HG03095 (cell line): ENCODE measurements around the gene ATP1A4.
"Not testable (repeated sequence)": the region's sequence is repeated elsewhere in the genome, so short reads cannot be mapped to it uniquely, and the experiment has no call there.

Experiments used
- ATAC-seq: cut with Tn5 transposase; IDR thresholded peaks from one replicate; pipeline ENCODE4 v1.9.1; 2021; ENCODE audit warnings: moderate library complexity; ENCODE audit not compliant: unreplicated experiment

The ATP1A4 gene

DNA sequence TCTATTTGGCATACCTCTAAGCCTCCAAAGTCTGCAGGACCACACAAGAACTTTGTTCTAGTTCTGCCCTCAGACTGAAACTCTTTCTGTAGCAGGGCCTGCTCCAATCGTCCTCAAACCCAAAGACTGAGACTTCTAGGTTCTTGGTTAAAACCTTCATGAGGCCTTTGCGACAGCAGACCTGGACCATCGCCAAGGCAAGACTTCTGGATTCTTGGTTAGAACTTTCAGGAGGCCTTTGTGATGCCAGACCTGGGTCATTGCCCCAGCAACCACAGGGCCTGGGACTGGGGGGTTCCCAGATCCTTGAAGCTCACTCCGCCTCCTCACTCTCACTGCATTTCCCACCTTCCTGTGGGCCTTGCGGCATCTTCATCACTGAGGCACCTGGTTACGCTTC is at the start of gene ATP1A4:
TSS of gene ATP1A4 (plus strand) at position 301 of the 400 bp plus-strand sequence. CDS start 438 bp downstream, outside the sequence.
- no peak for ATAC-seq

DNA sequence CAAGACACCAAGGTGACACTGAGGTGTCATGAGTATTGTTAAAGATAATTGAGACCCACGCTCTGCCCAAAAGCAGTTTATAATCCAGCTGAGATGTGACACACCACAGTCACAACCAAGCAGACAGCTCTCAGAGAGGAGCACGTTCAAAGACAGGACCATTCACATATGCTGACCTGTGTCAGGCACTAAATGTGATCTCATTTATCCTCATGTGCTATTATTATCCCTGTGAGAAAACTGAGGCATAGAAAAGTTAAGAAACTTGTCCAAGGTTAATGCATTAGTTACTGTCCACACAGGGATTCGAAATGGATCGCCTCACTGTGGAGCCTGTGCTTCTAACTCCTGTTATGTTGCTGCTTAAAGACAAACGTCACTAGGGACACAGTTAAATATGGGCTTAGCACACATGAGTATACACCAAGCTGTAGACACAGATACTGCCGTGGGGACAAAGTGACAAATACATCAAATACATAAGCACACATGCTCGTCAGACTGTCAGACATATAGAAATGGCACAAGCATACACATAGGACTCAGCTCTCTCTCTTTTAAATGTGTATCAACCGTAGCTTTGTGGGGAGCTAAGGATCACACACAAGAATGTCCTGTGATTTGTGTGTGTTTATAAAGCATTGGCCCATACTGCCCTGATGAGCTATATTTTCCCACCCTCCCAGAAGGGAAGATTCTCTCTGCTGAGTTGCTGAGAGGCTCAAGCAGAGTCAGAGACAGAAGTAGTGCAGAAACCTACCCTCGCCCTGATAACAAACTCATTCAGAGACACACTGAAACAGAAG is 49.5 kb upstream of the ATP1A4 start:
- ATAC-seq, result no peak

DNA sequence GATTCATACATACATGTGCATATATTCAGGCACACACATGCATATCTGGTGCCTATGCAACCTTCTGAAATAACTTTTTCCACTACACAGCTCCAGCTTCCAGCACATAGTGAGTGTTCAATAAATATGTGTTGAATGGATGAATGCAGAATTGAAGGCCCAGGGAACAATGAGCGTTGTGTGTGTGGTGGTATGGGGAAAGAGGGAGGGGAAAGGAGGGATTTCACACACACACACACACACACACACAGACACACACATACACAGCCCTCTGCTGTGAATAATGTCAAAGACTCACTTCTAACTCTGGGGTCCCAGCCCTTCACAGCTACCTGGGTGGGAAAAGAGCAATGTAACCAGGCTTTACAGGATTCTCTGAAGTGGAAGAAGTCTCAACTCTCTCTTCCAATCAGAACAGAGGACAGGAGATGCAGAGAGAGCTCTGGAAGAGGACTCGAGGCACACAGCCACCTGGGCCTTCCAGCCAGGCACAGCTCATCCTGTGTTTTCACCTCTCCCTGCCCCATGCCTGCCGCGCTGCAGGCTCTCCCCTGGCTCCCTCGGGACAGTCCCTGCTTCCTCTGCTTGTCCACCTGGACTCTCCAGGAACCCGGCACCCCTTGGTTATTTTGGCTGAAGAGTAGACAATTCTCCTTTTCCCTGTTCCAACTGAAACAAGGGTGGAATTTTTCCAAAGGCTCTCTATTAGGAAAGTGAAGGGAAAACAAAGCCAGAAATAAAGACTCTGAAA is 47.6 kb upstream of the ATP1A4 start:
- no peak for ATAC-seq

DNA sequence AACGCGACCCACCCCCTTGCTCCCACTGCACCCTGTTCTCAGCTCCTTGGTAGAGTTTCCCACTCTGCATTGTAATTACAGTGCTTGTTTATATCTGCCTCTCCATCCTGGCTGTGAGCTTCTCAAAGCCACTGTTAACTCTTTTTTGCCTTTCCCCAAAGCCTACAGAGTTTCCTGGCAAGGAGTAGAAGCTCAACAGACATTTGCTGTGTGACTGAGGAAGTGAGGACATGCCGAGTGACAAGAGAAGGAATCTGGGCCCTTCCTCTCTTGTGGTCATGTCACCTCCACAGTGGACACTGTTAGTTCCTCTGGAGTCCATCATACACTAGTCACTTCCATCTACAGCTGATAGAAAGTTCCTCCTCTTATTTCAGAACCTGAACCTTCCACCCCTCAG is 46.9 kb upstream of the ATP1A4 start:
- ATAC-seq, result no peak

DNA sequence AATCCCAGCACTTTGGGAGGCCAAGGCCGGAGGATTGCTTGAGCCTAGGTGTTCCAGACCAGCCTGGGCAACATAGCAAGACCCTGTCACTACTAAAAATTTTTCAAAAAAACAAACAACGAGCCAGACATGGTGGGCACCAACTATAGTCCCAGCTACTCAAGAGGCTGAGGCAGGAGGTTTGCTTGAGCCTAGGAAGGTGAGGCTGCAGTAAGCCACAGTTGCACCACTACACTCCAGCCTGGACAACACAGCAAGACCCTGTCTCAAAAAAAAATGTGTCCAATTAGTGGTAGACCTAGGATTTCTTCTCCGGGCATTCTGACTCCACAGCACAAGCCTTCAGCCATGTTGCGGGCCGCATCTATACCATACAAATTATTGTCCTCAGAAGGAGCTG is 46.2 kb upstream of the ATP1A4 start:
- ATAC-seq, result no peak

DNA sequence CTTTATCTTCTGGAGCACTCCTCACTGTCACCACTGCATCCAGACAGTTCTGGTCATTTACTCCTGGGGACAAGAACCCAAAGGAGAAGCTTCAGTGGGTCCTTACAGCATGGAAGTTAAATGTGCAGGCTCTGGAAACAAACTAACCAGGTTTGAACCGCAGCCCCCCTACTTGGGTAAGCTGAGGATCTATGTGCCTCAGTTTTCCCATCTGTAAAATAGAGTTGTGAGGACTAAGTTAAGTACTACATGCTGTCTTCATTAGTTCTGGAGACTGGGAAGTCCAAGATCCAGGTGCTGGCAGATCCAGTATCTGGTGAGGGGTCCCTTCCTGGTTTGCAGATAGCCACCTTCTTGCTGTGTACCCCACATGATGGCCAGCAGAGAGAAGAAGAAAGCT is 43.9 kb upstream of the ATP1A4 start:
- no peak for ATAC-seq

DNA sequence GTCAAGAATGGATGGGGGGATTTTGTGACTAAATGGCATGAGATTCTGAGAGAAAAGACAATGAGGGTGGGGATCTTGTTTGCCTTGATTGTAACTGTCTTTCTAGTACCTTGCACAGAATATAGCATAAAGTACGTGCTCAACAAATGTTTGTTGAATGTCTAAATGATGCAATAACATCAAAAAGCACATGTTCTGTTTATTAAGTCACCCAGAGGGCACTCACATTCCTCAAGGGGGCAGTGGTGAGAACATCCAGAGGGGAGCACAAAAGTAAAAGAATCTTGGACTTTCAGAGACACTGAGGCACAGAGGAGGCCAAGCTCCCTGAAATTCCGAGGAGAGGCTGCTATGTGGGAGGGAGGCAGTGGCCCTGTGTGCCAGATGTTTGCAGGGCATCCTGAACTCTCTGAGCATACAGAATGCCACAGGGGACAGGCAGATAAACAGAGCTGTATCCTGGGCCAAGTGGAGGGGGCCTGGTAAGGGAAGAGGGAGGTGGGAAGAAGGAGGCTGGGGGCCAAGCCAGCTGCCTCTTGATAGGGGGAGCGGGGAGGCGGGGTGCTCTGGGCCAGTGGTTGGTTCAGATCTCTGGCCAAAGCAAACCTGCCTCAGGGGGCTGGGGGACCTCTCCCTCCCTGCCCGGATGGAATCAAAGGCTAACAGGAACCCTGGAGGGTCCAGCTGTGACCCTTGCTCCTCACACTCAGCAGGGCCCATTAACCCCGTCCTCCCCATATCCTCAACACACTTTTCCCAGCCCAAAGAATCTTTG is 42.3 kb upstream of the ATP1A4 start:
- no peak for ATAC-seq

DNA sequence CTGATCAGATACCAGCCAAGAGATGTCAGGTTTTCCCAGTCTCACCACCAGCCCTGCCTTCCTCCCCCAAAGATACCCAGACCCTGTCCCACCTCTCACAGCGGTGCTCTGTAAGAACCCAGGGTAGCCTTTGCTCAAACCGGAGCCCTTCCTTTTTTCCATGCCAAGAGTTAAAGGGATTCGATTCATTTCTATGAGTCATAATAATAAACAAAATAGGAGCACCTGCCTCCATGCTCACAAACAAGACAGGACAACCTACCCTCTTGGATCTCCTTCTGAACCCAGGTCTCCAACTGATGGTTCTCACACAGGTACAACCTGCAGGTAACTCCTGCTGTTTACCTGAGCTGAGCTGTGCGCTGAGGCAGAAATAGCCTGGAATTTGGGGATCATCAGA is 41.7 kb upstream of the ATP1A4 start:
- ATAC-seq, result no peak

DNA sequence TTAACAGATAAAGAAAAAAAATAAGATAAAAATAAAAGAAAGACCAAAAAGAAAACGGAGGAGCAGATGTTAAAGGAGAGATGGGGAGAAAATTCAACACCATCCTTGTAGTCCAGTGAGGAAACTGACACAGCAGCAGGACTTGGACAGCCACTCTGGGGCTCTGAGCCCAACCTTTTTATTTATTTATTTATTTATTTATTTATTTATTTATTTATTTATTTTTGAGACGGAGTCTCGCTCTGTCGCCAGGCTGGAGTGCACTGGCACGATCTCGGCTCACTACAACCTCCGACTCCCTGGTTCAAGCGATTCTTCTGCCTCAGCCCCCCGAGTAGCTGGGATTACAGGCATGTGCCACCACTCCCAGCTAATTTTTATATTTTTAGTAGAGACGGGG is 39.9 kb upstream of the ATP1A4 start:
- ATAC-seq, result not testable (repeated sequence)

DNA sequence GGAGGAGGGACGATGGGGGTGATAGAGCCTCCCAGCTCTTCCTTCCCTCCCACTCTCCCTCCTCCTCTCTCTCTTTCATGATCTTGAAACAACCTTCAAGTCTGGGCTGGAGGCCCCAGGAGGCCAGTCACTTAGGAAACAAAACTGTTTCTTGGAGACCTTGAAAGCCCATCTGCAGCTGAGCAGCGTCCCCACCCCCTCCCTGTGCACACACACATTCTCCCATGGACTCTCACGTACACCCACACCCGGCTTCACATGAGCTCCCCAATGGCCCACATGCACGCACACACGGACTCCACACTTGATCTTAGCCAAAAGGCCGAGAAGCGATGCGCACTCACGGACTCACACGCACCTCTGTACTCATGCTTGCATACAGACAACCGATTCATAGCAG is 39.0 kb upstream of the ATP1A4 start:
- no peak for ATAC-seq

DNA sequence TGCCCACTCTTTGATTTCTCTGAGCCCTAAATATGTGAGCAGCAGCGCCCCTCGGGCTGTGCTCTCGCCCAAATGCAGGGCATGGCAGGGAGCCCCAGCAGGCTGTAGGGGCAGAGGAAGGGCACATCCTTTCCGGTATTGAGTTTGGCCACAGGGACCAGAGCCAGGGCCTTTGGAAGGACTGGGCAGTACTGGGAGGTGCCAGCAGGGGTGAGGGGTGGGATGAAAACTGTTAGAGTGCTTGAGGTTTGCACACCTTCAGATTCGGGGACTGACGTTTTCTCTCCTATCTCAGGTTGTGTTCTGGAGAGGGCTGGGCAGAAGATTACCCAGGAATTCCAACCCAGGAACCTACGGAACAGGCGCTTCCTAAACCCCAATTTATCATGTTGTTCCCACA is 38.0 kb upstream of the ATP1A4 start:
- ATAC-seq, result no peak

DNA sequence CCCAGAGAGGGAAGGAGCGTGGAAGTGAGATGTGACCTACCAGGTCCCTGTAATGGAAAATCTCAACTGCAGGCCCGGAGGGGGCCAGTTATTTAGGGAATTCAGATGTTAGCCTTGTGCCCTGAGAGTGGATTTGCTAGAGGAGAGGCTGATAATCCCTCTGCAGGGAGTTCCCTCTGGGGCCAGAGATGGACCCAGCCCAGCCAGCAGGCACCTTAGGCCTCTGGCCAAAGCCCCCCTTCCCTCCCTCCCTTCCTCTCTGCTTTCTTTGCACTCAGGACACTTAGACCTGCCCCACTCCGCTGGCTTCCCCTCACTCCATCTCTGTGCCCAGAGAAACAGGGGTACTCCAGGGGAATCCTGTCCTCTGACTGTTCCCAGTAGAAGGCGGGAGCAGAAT is 37.3 kb upstream of the ATP1A4 start:
- ATAC-seq, result no peak

DNA sequence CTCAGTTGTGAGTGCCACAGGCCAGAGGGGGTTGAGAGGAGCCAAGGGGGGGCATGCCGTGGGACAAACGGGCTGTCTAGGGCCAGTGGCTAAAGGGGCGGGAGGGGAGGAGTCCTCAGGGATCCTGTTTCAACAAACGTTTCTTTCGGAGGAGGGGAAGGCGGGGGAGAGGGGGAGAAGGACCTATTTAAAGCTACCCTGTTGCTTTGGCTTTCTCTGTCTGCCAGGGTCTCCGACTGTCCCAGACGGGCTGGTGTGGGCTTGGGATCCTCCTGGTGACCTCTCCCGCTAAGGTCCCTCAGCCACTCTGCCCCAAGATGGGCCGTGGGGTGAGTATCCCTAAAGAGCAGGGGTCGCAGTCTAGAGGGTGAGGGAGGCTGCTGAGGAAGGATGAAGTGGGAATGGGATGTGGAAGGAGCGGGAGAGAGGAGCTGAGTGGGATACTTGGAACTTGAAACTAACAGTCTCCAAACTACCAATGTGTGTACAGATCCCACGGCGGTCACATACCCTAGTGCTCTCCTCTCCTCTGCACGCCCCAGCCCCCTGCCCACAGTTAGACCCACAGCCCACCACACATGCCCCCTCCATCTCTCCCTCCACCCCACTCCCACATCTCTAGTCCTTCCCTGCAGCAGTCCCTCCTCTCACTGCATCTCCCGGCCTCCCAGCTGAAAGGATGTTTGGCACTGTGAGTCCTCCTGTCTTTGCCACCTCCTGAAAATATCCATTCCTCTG is 35.7 kb upstream of the ATP1A4 start, which contains the start of gene ATP1A2:
TSS of gene ATP1A2 (plus strand) at position 215 of the 738 bp plus-strand sequence. CDS start at position 318, 103 bp downstream.
- no peak for ATAC-seq

DNA sequence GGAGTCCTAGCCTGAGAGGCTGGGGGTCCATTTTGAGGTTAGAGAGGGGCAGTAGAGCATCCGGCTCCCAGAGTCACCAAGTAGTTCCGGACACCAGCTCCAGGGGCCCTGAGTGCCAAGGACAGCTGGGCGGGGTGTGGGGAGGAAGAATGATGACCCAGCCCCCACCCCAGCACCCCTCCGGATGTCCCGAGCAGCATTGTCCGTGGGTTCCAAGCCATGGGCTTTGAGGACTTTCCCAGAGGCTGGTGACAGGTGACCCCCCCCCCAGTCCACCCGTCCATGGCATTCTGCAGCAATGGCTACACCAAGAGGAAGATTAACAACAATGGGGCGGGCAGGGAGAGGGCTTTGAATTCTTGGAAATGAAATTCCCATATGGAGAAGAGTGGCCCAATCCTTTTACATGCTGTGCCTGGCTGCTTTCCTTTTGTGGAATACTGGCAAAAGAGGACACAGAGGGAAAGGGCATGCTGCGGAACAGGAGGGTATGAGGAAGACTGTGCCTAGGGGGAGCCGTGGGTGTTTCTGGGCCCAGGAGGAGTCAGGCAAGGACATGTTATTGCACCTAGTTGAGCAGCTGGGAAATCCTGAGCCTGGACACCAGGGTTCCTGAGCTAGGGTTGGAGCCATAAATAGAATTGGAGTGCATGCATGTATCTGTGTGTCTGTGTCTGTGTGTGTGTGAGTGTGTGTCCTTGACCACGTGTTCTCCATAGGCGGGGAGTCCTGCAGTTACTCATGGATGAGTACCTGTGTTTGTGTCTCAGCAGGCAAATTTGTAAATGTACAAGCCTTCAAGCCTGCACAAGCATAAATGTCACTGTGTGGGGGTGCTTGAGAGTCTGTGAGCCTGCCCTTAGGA is 34.9 kb upstream of the ATP1A4 start:
- no peak for ATAC-seq

DNA sequence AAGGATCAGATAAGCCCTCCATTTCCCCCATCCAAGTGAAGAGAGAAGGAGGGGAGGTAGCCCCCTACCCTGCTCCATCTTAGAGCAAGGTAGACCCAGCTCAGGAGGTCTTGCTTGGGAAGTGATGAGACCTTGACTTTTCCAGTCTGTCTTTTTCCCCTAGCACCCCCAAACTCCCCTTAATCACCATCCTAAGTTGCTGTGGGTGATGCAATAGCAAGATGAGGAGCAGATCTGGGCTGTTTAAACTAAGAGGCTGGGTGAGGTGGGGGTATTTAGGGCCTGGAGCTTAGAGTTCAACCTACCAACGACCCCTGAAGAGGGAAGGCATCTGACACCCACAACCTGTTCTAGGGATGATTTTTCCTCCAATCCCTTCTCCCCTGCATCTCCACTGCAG is 34.1 kb upstream of the ATP1A4 start:
- ATAC-seq, result no peak

DNA sequence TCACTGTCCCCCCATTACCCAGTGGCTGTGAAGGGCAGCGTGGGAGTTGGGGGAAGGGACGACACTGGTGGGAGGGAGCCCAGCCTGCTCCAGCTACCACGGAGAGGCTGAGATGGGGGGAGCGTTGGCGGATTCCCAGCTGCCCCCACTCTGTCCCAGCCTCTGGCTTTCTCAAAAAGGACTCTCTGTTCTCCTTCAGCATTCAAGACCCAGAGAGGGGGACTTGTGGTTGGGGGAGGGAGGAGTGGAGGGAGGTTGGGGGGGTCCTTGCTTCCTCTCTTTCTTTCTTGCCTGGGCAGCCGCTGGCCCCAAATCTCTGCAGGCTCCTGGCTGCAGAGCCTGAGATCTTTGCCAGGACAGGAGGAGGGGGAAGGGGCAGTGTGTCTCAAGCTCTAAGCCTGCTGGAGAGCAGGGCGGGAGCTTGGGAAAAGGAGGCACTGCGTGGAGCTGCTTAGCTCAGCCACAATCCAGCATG is 33.7 kb upstream of the ATP1A4 start:
- no peak for ATAC-seq

DNA sequence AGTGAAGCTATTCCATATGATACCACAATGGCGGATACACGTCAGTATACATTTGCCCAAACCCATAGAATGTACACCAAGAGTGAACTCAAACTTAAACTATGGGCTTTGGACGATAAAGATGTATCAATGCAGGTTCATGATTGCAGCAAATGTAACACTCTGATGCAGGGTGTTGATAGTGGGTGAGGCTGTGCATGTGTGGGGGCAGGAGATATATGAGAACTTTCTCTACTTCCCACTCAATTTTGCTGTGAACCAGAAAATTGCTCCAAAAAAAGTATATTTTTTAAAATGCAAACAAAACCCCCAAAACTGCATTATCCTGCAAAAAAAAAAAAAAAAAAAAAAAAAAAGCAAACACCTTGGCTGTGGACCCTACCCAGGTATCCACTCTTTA is 32.5 kb upstream of the ATP1A4 start:
- ATAC-seq, result no peak

DNA sequence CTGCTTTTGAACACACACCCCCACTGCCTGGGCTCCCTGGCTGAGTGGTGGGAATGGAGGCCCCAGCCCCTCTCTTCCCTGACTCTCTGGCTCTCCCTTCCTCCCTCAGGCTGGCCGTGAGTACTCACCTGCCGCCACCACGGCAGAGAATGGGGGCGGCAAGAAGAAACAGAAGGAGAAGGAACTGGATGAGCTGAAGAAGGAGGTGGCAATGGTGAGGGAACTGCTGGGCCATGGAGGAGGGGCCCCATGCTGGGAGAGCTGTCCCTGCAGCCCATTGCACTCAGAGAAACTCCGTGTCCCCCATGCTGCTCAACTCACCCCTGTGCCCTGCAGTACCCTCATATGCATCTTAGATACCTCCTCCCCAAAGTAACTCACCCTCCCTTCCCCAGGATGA is 30.6 kb upstream of the ATP1A4 start:
- no peak for ATAC-seq

DNA sequence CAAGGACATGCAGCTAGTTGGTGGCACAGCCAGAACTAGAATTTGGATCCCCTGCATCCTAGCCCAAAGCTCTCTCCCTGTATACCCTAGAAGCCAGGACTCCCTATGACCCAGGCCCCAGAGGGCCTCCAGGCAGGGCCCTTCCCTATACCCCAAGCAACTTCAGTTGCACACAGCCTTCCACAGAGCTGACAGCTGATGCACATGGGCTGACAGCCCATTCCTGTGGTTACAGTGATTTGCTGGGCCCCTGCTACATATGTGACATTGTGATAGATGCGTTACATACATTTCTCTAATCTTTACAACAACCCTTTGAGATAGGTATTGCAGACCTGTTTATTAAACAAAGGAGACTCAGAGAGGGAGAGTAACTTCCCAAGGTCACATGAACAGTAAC is 30.0 kb upstream of the ATP1A4 start:
- ATAC-seq, result no peak
